HepG2 (cell line): ENCODE results near the gene AUNIP. TPM values are rescaled to one million over a fixed set of nuclear protein-coding genes. Genes with fewer than 3 reads are reported as not detected.

ENCODE experiments used
- ARHGAP35 ChIP-seq: sonication (generic); formaldehyde crosslinking; IDR thresholded peaks from 2 replicates; pipeline ENCODE4 v1.9.0; 2022; ENCODE audit warnings: mild to moderate bottlenecking, inconsistent platforms, moderate library complexity, missing genetic modification reagents, borderline replicate concordance
- EEA1 ChIP-seq: sonication (generic); formaldehyde crosslinking; IDR thresholded peaks from 2 replicates; pipeline ENCODE4 v1.5.1; 2020; ENCODE audit warnings: mild to moderate bottlenecking, missing genetic modification reagents, borderline replicate concordance
- GPN1 ChIP-seq: sonication (generic); formaldehyde crosslinking; IDR thresholded peaks from 2 replicates; pipeline ENCODE4 v1.5.1; 2020; ENCODE audit warnings: missing genetic modification reagents, borderline replicate concordance
- MYC ChIP-seq: sonication (generic); formaldehyde crosslinking; IDR thresholded peaks from 2 replicates; pipeline ENCODE4 v1.9.0; 2021; ENCODE audit warnings: missing genetic modification reagents, borderline replicate concordance
- PCBP1 ChIP-seq: fragments of 200-400 bp; formaldehyde crosslinking; IDR thresholded peaks from 2 replicates; pipeline ENCODE4 v1.6.1; 2017; ENCODE audit warnings: mild to moderate bottlenecking, low read depth, low read length, borderline replicate concordance
- SRF ChIP-seq: IDR thresholded peaks from 2 replicates; pipeline ENCODE4 v1.6.1; 2011; ENCODE audit warnings: mild to moderate bottlenecking, low read depth, low read length, moderate library complexity
- ZFY ChIP-seq: sonication (generic); formaldehyde crosslinking; IDR thresholded peaks from 2 replicates; pipeline ENCODE4 v1.4.0; 2020; ENCODE audit warnings: missing genetic modification reagents
- ZNF296 ChIP-seq: sonication (generic); formaldehyde crosslinking; conservative IDR thresholded peaks from 2 replicates; pipeline ENCODE4 v1.5.0; 2020; ENCODE audit warnings: mild to moderate bottlenecking, missing genetic modification reagents
- ZNF362 ChIP-seq: sonication (generic); formaldehyde crosslinking; IDR thresholded peaks from 2 replicates; pipeline ENCODE4 v1.4.0; 2020; ENCODE audit warnings: missing genetic modification reagents, mild to moderate bottlenecking, borderline replicate concordance
- ZNF629 ChIP-seq: sonication (generic); formaldehyde crosslinking; conservative IDR thresholded peaks from 2 replicates; pipeline ENCODE4 v1.5.0; 2020; ENCODE audit warnings: missing genetic modification reagents
- polyA plus RNA-seq, 8 experiments: library from polyadenylated mRNA; depleted of rRNA in 3 of 8; stranded (reverse) in 7 of 8; unstranded in 1 of 8; fragments of >200 nt; fragmentation: Illumina TruSeq in 4 of 8; extraction: Trizol in 4 of 8; gene quantifications; 2 replicates each; pipeline versions ENCODE4 v1.2.1 to v1.2.3, GENCODE V29; 2011 to 2016; ENCODE audit warnings: low read depth in 4 of 8, missing spikeins in 1 of 8, mixed read lengths in 1 of 8; ENCODE audit not compliant: insufficient read depth in 1 of 8
- total RNA-seq, 5 experiments: library from RNA; depleted of rRNA; stranded (reverse); fragments of >200 nt; fragmentation: Illumina TruSeq; extraction: Trizol; gene quantifications; 2 replicates each; pipeline ENCODE4 v1.2.3, GENCODE V29; 2016; ENCODE audit warnings: low read depth in 1 of 5
- TF ChIP-seq, protein P1 (sequence below): sonication (generic); formaldehyde crosslinking; IDR thresholded peaks from 2 replicates; pipeline ENCODE4 v1.4.0; 2020; ENCODE audit warnings: mild to moderate bottlenecking, missing genetic modification reagents
- TF ChIP-seq, protein P2 (sequence below): sonication (generic); formaldehyde crosslinking; IDR thresholded peaks from 2 replicates; pipeline ENCODE4 v1.4.0; 2020; ENCODE audit warnings: missing genetic modification reagents, low read depth, mild to moderate bottlenecking, borderline replicate concordance
- TF ChIP-seq, protein P3 (sequence below): sonication (generic); formaldehyde crosslinking; IDR thresholded peaks from 2 replicates; pipeline ENCODE4 v1.9.0; 2021; ENCODE audit warnings: missing genetic modification reagents, mild to moderate bottlenecking, borderline replicate concordance
- TF ChIP-seq, protein P4 (sequence below): sonication (generic); formaldehyde crosslinking; IDR thresholded peaks from 2 replicates; pipeline ENCODE4 v1.5.0; 2020; ENCODE audit warnings: missing genetic modification reagents, mild to moderate bottlenecking, borderline replicate concordance

The AUNIP gene
- total and polyA plus RNA-seq, 2 of the 13 experiments (the other 11 are each of a cell fraction or from before 2014, with no cell fraction given): 3.8 to 12.3 TPM

- TF ChIP-seq, protein P1, sequence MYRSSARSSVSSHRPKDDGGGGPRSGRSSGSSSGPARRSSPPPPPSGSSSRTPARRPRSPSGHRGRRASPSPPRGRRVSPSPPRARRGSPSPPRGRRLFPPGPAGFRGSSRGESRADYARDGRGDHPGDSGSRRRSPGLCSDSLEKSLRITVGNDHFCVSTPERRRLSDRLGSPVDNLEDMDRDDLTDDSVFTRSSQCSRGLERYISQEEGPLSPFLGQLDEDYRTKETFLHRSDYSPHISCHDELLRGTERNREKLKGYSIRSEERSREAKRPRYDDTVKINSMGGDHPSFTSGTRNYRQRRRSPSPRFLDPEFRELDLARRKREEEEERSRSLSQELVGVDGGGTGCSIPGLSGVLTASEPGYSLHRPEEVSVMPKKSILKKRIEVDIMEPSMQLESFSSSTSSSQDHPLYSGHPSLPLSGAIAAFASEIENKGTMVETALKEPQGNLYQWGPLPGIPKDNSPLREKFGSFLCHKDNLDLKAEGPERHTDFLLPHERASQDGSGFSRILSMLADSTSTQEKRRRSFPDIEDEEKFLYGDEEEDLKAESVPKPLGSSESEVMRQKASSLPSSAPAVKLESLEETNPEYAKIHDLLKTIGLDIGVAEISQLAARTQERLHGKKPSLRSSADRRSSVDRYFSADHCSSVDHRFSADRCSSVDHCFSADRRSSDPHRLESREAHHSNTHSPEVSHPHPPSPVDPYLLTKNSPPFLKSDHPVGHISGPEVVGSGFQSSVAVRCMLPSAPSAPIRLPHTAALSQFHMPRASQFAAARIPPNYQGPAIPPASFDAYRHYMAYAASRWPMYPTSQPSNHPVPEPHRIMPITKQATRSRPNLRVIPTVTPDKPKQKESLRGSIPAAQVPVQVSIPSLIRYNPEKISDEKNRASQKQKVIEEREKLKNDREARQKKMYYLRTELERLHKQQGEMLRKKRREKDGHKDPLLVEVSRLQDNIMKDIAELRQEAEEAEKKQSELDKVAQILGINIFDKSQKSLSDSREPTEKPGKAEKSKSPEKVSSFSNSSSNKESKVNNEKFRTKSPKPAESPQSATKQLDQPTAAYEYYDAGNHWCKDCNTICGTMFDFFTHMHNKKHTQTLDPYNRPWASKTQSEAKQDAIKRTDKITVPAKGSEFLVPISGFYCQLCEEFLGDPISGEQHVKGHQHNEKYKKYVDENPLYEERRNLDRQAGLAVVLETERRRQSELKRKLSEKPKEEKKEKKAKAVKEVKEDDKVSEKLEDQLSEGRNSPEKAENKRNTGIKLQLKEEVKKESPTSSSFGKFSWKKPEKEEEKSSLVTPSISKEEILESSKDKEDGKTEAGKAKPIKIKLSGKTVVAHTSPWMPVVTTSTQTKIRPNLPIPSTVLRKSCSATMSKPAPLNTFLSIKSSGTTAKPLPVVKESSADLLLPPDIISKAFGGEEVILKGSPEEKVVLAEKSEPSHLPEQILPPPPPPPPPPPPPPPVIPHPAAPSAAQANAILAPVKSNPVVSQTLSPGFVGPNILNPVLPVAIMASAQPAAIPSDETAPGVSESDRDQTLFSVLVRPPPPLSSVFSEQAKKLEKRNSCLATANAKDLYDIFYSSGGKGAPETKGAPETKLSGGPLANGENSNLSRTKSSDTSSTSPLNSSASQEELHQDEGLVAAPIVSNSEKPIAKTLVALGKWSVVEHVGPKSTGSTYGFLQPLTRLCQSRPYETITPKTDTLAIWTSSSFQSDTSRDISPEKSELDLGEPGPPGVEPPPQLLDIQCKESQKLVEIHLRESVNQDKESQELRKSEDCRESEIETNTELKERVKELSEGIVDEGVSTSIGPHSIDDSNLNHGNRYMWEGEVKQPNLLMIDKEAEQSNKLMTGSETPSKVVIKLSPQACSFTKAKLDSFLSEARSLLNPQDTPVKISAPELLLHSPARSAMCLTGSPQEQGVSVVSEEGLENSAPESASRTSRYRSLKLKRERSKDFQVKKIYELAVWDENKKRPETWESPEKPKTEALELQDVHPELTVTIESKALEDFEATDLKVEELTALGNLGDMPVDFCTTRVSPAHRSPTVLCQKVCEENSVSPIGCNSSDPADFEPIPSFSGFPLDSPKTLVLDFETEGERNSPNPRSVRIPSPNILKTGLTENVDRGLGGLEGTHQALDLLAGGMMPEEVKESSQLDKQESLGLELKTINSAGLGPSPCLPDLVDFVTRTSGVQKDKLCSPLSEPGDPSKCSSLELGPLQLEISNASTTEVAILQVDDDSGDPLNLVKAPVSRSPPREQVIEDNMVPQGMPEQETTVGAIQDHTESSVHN (CRISPR knock-in tag): no peak
- no peak for TF ChIP-seq ZNF296 (CRISPR knock-in tag)
- no peak for TF ChIP-seq PCBP1
- no peak for TF ChIP-seq EEA1 (CRISPR knock-in tag)
- TF ChIP-seq, protein P2, sequence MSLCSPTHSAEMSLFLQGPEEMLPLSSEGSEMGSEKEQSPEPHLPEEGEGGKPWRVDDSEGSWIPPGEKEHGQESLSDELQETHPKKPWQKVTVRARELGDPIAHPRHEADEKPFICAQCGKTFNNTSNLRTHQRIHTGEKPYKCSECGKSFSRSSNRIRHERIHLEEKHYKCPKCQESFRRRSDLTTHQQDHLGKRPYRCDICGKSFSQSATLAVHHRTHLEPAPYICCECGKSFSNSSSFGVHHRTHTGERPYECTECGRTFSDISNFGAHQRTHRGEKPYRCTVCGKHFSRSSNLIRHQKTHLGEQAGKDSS (CRISPR knock-in tag): no peak
- TF ChIP-seq ZNF629: no peak
- peak; percentile 80 for TF ChIP-seq MYC
- TF ChIP-seq GPN1 (CRISPR knock-in tag): no peak
- no peak for TF ChIP-seq ZNF362 (CRISPR knock-in tag)
- TF ChIP-seq SRF: no peak
- peak; percentile 65 for TF ChIP-seq ZFY
- no peak for TF ChIP-seq ARHGAP35
- TF ChIP-seq, protein P3, sequence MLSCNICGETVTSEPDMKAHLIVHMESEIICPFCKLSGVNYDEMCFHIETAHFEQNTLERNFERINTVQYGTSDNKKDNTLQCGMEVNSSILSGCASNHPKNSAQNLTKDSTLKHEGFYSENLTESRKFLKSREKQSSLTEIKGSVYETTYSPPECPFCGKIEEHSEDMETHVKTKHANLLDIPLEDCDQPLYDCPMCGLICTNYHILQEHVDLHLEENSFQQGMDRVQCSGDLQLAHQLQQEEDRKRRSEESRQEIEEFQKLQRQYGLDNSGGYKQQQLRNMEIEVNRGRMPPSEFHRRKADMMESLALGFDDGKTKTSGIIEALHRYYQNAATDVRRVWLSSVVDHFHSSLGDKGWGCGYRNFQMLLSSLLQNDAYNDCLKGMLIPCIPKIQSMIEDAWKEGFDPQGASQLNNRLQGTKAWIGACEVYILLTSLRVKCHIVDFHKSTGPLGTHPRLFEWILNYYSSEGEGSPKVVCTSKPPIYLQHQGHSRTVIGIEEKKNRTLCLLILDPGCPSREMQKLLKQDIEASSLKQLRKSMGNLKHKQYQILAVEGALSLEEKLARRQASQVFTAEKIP: no peak
- TF ChIP-seq, protein P4, sequence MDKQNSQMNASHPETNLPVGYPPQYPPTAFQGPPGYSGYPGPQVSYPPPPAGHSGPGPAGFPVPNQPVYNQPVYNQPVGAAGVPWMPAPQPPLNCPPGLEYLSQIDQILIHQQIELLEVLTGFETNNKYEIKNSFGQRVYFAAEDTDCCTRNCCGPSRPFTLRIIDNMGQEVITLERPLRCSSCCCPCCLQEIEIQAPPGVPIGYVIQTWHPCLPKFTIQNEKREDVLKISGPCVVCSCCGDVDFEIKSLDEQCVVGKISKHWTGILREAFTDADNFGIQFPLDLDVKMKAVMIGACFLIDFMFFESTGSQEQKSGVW (CRISPR knock-in tag): no peak
These were observed 46.7 kb upstream of the AUNIP start, which contains the start of gene STMN1 (continued) for GRCh38 chr1:25905680-25906643.
